Measurements from ENCODE around the gene RBKS.
A peak's percentile ranks its signal among the peaks of the same experiment; 100 is the strongest.
"Not testable (repeated sequence)": the region's sequence is repeated elsewhere in the genome, so short reads cannot be mapped to it uniquely, and the experiment has no call there.

Gene RBKS

DNA sequence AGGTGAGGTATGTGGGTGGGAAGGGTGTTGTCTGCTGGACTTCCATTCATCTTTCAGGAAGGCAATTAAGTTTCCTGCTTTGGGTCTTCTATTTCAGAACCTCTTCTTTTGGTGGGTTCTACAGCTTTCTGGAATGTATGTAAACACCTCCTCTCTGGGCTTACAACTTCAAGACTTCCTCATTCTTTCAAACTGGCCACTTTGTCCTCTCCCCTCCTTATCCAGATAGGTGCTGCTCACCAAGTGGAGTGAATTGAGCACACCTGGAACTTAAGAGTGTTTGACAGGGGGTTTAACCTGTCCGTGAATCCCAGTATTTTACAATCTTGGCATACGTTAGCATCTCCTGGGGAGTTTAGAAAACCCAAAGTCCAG is 123.9 kb downstream of the RBKS start:
- Histone ChIP-seq H3K9me3 (ENCODE audit: control insufficient read depth, insufficient read depth, low read depth, low read length) (no peaks in the 10 kb centered on the region), H3K4me1 (ENCODE audit: control insufficient read depth, insufficient read depth, low read length) (no peaks in the 10 kb centered on the region), H3K36me3 (ENCODE audit: control insufficient read depth in 2 of 2, insufficient read depth in 1 of 2, low read length in 2 of 2) (no peaks in the 10 kb centered on the region), H3K4me3 (ENCODE audit: low read depth, low read length) (no peak overlapping the region), H3K27ac (ENCODE audit: extremely low read depth, low read depth, low read length) (no peak overlapping the region)
- ChIA-PET POLR2A (no interaction called here), CTCF (interaction anchor here (2.7 kb wide), 1 partner anchor 12 kb away, joined by 7 read pairs; no protein-coding TSS in a partner anchor)
- TF ChIP-seq IKZF3 (tag by site-specific recombination; IDR thresholded peaks at IDR 0.05) (no peak), ZNF791 (tag by site-specific recombination; IDR thresholded peaks at IDR 0.05) (no peak), KLF10 (tag by site-specific recombination; IDR thresholded peaks at IDR 0.05) (no peak), GLIS2 (tag by site-specific recombination; IDR thresholded peaks at IDR 0.05) (no peak), GLIS1 (tag by site-specific recombination; IDR thresholded peaks at IDR 0.05) (no peak), ZNF555 (tag by site-specific recombination; conservative IDR thresholded peaks at IDR 0.05) (no peak), YY1 (tag by site-specific recombination; IDR thresholded peaks at IDR 0.05) (no peak), SCRT1 (tag by site-specific recombination; IDR thresholded peaks at IDR 0.05; ENCODE audit: borderline replicate concordance) (no peak), SP7 (tag by site-specific recombination; IDR thresholded peaks at IDR 0.05) (no peak), ZNF510 (tag by site-specific recombination; IDR thresholded peaks at IDR 0.05; ENCODE audit: insufficient replicate concordance) (no peak), ZNF2 (tag by site-specific recombination; IDR thresholded peaks at IDR 0.05) (no peak), ZNF610 (tag by site-specific recombination; IDR thresholded peaks at IDR 0.05; ENCODE audit: borderline replicate concordance) (no peak)
- TF ChIP-seq, protein P1, sequence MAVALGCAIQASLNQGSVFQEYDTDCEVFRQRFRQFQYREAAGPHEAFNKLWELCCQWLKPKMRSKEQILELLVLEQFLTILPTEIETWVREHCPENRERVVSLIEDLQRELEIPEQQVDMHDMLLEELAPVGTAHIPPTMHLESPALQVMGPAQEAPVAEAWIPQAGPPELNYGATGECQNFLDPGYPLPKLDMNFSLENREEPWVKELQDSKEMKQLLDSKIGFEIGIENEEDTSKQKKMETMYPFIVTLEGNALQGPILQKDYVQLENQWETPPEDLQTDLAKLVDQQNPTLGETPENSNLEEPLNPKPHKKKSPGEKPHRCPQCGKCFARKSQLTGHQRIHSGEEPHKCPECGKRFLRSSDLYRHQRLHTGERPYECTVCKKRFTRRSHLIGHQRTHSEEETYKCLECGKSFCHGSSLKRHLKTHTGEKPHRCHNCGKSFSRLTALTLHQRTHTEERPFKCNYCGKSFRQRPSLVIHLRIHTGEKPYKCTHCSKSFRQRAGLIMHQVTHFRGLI (tag by site-specific recombination; IDR thresholded peaks at IDR 0.05): no peak
- TF ChIP-seq, protein P2, sequence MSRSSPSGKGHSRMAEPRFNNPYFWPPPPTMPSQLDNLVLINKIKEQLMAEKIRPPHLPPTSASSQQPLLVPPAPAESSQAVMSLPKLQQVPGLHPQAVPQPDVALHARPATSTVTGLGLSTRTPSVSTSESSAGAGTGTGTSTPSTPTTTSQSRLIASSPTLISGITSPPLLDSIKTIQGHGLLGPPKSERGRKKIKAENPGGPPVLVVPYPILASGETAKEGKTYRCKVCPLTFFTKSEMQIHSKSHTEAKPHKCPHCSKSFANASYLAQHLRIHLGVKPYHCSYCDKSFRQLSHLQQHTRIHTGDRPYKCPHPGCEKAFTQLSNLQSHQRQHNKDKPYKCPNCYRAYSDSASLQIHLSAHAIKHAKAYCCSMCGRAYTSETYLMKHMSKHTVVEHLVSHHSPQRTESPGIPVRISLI (tag by site-specific recombination; IDR thresholded peaks at IDR 0.05): no peak
- TF ChIP-seq, protein P3, sequence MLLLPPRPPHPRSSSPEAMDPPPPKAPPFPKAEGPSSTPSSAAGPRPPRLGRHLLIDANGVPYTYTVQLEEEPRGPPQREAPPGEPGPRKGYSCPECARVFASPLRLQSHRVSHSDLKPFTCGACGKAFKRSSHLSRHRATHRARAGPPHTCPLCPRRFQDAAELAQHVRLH (tag by site-specific recombination; IDR thresholded peaks at IDR 0.05): no peak

DNA sequence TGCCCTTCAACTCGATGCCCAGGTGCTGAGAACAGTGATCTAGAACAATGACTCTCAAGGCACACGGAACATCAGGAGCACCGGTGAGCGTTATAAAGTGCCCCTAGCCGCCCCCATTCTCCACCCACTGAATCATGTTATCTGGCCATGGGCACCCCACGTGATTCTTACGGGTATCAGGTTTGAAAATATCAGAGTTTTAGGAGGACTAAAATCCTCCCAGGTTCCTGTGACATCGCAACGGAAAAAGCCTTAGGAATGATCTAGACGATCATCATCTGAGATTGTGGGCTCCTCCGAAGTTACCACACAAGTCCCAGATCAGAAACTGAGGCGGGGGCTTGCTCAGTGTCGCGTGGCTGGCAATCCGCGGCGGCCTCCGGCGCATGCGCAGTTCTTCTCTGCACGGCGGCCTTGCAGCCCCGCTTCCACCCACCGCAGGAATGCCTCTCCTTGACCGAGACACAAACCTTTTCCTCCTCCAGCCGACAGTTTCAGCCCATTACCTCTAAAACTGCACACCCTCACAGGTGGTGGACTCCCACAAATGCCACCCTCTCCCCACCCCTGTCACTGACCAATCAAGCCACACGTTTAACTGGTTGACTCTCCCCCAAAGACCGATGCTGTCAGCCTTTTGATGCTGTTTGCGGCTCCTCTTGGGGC is 124.4 kb downstream of the RBKS start:
- no peaks in the 10 kb centered on the region for H3K36me3 ChIP-seq (ENCODE audit: control insufficient read depth in 2 of 2, insufficient read depth in 1 of 2, low read length in 2 of 2)
- H3K4me3 ChIP-seq (ENCODE audit: low read depth, low read length): no peak overlapping the region
- TF ChIP-seq, protein P2 (tag by site-specific recombination; IDR thresholded peaks at IDR 0.05): no peak
- TF ChIP-seq ZNF335 (tag by site-specific recombination; conservative IDR thresholded peaks at IDR 0.05): peak; percentile 51
- TF ChIP-seq ZNF133 (tag by site-specific recombination; IDR thresholded peaks at IDR 0.05): no peak
- peak; percentile 63 for TF ChIP-seq KLF1 (tag by site-specific recombination; IDR thresholded peaks at IDR 0.05)
- TF ChIP-seq ZNF664 (tag by site-specific recombination; IDR thresholded peaks at IDR 0.05): no peak
- 0 out of 2 replicates have a peak, but pooled peaks have one; percentile 12 for TF ChIP-seq SP2 (tag by site-specific recombination; IDR thresholded peaks at IDR 0.05)
- peak; percentile 42; the same call in 1 of the 2 replicates for TF ChIP-seq SP3 (tag by site-specific recombination; IDR thresholded peaks at IDR 0.05)
- TF ChIP-seq, protein P4, sequence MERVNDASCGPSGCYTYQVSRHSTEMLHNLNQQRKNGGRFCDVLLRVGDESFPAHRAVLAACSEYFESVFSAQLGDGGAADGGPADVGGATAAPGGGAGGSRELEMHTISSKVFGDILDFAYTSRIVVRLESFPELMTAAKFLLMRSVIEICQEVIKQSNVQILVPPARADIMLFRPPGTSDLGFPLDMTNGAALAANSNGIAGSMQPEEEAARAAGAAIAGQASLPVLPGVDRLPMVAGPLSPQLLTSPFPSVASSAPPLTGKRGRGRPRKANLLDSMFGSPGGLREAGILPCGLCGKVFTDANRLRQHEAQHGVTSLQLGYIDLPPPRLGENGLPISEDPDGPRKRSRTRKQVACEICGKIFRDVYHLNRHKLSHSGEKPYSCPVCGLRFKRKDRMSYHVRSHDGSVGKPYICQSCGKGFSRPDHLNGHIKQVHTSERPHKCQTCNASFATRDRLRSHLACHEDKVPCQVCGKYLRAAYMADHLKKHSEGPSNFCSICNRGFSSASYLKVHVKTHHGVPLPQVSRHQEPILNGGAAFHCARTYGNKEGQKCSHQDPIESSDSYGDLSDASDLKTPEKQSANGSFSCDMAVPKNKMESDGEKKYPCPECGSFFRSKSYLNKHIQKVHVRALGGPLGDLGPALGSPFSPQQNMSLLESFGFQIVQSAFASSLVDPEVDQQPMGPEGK (tag by site-specific recombination; IDR thresholded peaks at IDR 0.05): peak; percentile 35; the same call in 1 of the 2 replicates
- TF ChIP-seq ZNF121 (tag by site-specific recombination; IDR thresholded peaks at IDR 0.05): no peak
- CTCF ChIA-PET: interaction anchor here (0.7 to 2.7 kb wide), 2 partner anchors 12 to 183 kb away, joined by 3 to 7 read pairs; no protein-coding TSS in a partner anchor
- POLR2A ChIA-PET: no interaction called here
- no peaks in the 10 kb centered on the region for H3K9me3 ChIP-seq (ENCODE audit: control insufficient read depth, insufficient read depth, low read depth, low read length)
- H3K4me1 ChIP-seq (ENCODE audit: control insufficient read depth, insufficient read depth, low read length): no peaks in the 10 kb centered on the region
- no peak overlapping the region for H3K27ac ChIP-seq (ENCODE audit: extremely low read depth, low read depth, low read length)

DNA sequence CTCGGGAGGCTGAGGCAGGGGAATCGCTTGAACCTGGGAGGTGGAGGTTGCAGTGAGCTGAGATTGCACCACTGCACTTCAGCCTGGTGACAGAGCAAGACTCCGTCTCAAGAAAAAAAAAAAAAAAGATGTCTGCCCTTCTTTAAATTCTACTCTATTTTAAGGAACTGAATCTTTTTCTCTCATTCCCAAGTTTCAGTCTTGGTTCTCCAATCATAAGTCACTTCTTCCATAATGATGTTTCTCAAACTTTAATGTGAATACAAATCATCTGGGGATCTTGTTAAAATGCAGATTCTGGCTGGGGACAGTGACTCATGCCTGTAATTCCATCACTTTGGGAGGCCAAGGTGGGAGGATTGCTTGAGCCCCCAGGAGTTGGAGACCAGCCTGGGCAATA is 125.7 kb downstream of the RBKS start:
- CTCF ChIA-PET: interaction anchor here (0.9 to 2.7 kb wide), 2 partner anchors 10 to 61 kb away, joined by 3 to 7 read pairs; no protein-coding TSS in a partner anchor
- H3K4me3 ChIP-seq (ENCODE audit: low read depth, low read length); POLR2A ChIA-PET; H3K4me1 ChIP-seq (ENCODE audit: control insufficient read depth, insufficient read depth, low read length); H3K27ac ChIP-seq (ENCODE audit: extremely low read depth, low read depth, low read length); H3K36me3 ChIP-seq (ENCODE audit: control insufficient read depth in 2 of 2, insufficient read depth in 1 of 2, low read length in 2 of 2); H3K9me3 ChIP-seq (ENCODE audit: control insufficient read depth, insufficient read depth, low read depth, low read length): not testable (repeated sequence)

All from HEK293 (cell line).